Uterus (tissue), 2 donors: ENCODE results near the gene HOXA6.

Experiments
- CTCF ChIP-seq, 4 experiments: fragments of 200-600 bp in 2 of 4; fragments of 450-650 bp in 2 of 4; sonication (generic) in 2 of 4; IDR thresholded peaks; one replicate each; pipeline ENCODE4 v1.5.1; 2016 to 2019; ENCODE audit warnings: antibody characterized with exemption in 4 of 4, mild to moderate bottlenecking in 2 of 4, moderate library complexity in 1 of 4
- POLR2A ChIP-seq, 2 donors: fragments of 450-650 bp; IDR thresholded peaks; one replicate each; pipeline ENCODE4 v1.6.1; 2016; ENCODE audit warnings: antibody characterized with exemption in 2 of 2, mild to moderate bottlenecking in 1 of 2, moderate library complexity in 1 of 2

- TF ChIP-seq CTCF (IDR thresholded peaks at IDR 0.05), result no peak
- TF ChIP-seq POLR2A (IDR thresholded peaks at IDR 0.05), result no peak
Observed at GRCh38 chr7:27132214-27132613, 15.4 kb downstream of the HOXA6 start.
